ENCODE measurements around the gene ROCK2. TPM values are rescaled to one million over a fixed set of nuclear protein-coding genes. Genes with fewer than 3 reads are reported as not detected.
A peak's percentile ranks its signal among the peaks of the same experiment; 100 is the strongest.

Gene ROCK2
- total and polyA plus RNA-seq, 9 of the 15 experiments (the other 6 are each of a cell fraction or from before 2014, with no cell fraction given) = 4.9 to 30.6 (median 14.3) TPM

GRCh38 chr2:11155381-11156035, 188.9 kb downstream of the ROCK2 start, which contains the start of gene SLC66A3 (continued):
- peak; percentile 52 for TF ChIP-seq MGA (IDR thresholded peaks at IDR 0.05)
- TF ChIP-seq ZNF778 (CRISPR knock-in tag; IDR thresholded peaks at IDR 0.05) = no peak
- TF ChIP-seq CHD4 (IDR thresholded peaks at IDR 0.05; ENCODE audit: insufficient read depth, insufficient replicate concordance, low read depth, low read length, poor library complexity, severe bottlenecking) = peak; percentile 45
- peak; percentile 41 for TF ChIP-seq HMGN3 (IDR thresholded peaks at IDR 0.05; ENCODE audit: borderline replicate concordance, extremely low read depth, insufficient read length, low read depth, low read length)
- 0 out of 2 replicates have a peak, but pooled peaks have one; percentile 61 for TF ChIP-seq ZNF12 (CRISPR knock-in tag; IDR thresholded peaks at IDR 0.05)
- TF ChIP-seq ARID3B (CRISPR knock-in tag; IDR thresholded peaks at IDR 0.05; ENCODE audit: borderline replicate concordance) = no peak
- TF ChIP-seq AFF4 (CRISPR knock-in tag; IDR thresholded peaks at IDR 0.05) = 0 out of 2 replicates have a peak, but pooled peaks have one; percentile 34
